Stimulated activated CD8-positive, alpha-beta memory T cell treated with anti-CD3 and anti-CD28 coated beads, Interleukin-4, amount 100 ng/mL, for 48 hours (primary cell): ENCODE data around the gene GOLGA3.
"Not testable (repeated sequence)": the region's sequence is repeated elsewhere in the genome, so short reads cannot be mapped to it uniquely, and the experiment has no call there.

Source experiments
- DNase-seq: peaks from one replicate; pipeline ENCODE4 v3.0.0-alpha.2; 2020

Gene GOLGA3

DNA sequence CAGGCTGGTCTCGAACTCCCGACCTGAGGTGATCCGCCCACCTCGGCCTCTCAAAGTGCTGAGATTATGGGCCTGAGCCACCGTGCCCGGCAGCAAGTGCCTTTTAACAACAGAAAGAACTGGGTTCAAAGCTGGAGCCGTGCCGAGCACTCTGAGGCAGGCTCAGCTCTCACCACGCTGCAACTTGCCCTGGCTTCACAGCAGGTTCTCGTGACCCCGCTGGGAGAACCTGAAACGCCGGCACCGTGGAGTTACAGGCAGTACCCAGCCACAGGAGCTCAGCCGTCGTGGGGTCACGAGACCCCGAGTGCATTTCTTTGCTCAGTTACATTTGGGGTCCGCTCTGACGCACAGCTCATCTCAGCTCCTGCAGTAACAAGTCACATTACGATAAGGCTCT, 14.4 kb downstream of the GOLGA3 start:
- DNase-seq, result no peak

DNA sequence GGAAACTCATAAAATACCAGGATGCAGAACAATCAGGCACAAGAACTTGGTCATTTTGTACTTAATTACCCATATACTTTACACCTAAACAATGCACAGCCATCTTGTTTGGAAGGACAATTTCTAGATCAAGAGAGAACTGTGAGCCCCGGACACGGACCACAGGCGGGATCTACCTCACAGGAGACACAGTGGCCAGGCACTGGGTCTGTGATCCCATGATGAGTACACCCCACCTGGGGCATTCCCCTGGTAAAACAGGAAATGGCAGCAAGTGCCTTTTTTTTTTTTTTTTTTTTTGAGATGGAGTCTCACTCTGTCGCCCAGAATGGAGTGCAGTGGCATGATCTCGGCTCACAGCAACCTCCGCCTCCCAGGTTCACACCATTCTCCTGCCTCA, 15.2 kb downstream of the GOLGA3 start:
- no peak for DNase-seq

DNA sequence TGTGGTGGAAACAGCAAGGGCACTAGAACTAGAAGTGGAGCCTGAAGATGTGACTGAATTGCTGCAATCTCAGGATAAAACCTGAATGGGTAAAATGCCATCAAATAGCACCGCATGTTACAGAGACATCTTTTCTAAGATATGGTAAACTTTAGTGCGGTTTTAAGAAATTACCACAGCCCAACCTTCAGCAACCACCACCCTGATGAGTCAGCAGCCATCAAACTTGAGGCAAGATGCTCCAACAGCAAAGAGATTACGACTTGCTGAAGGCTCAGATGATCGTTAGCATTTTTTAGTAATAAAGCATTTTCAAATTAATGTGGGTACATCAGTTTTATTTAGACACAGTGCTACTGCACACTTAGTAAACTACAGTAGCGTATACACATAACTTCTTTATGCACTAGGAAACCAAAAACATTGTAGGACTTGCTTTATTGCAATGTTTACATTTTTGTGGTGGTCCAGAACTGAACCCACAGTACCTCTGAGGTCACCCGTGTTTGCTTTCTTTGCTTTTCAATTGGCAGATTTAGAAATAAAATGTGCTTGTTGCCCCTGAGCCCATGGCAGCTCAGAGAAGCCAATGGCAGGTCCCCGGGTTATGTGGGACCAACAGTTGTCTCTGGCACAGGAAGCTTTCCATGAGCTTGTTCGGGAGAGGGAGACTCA, 15.9 kb downstream of the GOLGA3 start:
- no peak for DNase-seq

DNA sequence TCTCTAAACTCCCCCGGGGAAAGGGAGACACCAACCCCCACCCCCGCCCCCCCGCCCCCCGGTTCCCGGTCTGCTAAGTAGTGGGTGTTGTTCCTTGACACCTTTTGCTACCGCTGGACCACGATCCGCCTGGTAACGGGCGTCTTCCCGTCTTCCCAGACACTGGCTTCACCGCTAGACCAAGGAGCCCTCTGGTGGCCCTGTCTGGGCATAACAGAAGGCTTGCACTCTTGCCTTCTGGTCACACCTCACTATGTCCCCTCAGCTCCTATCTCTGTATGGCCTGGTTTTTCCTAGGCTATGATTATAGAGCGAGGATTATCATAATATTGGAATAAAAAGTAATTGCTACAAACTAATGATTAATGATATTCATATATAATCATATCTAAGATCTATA, 19.3 kb downstream of the GOLGA3 start:
- peak; percentile 41 for DNase-seq

DNA sequence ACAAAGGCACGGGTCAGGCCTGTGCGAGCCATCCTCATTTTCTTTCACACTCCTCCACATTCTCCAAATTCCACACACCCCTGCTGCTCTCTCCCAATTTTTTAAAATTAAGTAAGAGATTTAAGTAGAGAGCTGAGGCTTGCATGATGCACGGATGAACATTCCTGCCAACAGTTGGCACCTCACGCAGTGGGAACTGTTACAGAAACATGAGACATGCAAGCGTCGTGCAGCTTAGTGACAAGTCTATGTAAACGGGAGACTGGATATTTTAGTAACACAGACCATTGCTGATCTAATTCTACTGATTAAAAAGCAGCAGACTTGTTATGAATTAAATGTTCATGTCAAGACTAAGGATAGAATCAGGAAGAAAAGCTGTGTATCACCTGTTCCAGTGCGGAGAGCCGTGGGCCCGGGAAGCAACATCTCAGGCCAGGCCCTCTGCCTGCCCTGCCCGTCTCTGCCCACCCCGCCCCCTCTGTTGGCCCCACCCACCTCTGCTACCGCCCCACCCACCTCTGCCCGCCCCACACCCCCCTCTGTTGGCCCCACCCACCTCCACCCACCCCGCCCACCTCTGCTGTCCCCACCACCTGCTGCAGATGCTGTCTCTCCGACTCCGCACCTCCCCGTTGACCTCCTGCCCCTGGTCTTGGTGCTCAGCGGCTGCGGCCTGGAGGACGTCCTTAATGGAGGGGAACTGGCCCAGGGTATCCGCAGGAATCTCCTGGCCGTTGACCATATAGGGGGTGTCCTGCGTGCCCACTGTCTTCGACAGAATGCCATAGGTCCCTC, 21.2 kb downstream of the GOLGA3 start:
- DNase-seq, result no peak

DNA sequence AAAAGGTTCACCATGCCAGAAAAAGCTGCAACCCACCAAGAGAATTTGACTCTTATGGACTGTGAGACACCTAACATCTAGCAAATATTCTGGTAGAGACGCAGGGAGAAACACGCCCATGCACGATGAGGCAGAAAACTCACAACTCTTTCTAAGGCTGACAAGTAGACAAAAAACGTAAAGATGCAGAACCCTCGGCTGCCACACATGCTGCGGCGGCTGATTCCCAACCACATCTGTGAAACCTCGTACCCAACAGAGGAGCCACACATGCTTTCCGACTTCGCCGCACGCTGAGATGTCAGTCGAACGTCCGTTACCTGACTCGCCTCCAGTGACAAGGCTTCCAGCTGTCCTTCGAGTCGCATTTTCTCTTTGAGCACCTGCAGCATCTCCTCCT, 21.8 kb downstream of the GOLGA3 start:
- peak; percentile 60 for DNase-seq

DNA sequence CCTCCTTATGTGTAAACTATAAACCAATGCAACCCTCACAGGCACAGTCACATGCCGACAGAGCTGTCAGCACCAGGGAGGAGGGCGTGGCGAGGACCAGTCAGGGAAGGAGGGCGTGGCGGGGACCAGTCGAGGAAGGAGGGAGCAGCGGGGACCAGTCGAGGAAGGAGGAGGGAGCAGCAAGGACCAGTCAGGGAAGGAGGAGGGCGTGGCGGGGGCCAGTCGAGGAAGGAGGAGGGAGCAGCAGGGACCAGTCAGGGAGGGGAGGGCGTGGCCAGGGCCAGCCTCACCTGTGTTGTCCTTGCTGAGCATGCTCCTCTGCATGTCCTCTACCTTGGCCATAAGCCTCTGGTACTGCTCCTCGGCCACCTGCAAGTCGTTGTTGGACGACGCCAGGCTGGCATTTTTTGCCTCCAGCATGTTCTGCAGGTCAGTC, 24.2 kb downstream of the GOLGA3 start:
- no peak for DNase-seq

DNA sequence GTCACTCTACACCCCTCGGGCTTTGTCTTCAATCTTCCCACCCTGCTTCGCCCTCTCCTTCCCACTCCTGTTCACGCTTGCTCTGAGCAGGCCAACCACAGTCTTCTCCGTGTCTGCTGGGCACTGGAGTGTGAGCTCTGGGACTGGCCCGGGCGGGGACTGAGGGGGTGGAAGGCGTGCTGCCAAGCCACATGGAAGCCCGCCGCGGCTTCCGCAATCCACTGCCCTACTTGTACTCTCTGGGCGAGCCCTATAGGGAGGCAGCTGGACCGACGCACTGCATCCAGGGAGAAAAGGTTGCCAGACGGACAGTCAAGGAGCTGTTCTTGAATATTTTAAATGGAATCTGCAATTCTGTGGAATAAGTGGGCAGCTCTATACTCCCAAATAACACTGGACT, 24.8 kb downstream of the GOLGA3 start:
- DNase-seq, result no peak

DNA sequence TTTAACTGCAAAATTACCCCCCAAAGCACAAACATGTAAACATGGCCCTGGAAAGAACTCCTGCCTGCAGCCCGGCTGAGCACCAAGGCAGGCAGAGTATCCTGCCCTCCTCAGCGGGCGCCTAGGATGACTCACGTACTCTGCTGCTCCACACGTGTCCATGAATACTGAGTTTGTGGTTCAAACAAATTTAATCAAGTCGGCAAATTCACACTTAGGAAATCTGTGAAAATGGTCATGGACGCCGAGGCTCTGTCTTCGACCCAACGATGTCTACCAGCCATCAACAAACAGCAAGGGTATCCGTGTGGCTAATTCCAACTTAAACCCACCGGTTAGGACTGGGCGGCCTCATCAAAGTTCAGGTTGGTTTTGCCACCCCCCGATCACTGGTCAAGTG, 25.5 kb downstream of the GOLGA3 start:
- no peak for DNase-seq

DNA sequence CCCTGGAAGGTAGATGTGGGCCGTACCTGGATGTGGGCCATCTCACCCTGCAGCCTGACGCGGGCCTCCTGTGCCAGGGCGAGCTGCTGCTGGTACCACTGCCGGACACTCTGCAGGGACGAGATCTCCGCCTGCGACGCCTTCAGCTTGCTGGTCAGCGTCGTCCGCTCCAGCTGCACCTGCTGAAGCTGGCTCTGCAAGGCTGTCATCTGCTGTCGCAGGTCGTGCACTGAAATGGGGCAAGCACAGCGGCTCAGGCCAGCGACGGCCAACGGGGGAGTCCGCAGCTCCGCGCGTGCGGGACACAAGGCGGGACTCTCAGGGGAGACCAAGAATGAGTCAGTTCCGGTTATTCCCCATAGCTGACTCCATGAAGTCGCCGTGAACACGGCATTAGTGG, 26.9 kb downstream of the GOLGA3 start:
- DNase-seq, result no peak

DNA sequence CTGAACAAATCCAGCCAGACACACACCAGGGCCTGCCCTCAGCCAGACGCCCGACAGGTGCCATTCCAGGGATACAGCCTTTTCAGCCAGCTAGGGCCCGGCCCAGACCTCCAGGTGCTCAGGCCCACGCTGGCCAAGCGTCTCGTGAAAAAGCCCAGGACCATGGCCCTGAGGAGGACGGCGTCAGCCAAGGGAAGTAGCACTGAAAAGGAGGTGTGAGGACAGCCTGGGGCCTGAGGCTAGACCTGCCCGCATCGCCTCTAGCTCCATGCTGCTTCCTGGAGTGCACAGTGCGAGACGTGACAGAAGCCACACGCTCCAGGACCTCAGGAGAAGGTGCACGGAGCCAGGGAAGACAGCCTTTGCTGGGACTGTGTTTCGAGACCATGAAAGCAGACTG, 29.8 kb downstream of the GOLGA3 start:
- DNase-seq, result no peak

DNA sequence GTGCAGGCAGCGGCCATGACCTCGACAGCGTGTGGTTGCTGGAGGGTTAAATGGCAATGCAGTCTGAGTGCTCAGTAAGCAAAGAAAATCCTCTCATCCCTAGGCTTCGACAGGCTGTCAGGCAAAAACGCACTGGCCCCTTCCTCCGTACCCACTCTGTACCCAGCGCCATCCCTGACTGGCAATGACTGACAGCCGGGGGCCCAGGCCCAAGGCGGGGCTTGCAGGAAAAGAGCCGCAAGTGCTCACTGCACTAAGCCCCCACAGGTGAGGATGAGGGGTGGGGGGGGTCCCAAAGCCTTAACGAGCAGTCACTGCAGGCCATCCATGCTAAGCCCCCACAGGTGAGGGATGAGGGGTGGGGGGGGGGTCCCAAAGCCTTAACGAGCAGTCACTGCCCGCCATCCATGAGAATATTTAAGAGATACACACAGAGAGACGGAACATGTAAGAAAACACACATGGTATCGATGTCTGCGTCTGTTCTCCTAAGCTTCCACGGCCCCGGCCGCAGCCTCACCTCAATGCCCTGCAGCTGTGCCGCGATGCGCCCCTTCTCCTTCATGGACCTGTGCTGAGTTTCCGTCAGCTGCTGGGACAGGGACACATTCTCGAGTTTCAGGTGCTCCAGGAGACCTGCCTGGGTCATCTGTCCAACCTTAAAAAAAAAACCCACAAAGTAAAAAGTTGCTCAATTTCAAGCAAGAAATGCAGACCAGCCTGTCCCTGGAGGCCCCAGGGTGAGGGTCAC, 30.7 kb downstream of the GOLGA3 start:
- DNase-seq, result no peak

DNA sequence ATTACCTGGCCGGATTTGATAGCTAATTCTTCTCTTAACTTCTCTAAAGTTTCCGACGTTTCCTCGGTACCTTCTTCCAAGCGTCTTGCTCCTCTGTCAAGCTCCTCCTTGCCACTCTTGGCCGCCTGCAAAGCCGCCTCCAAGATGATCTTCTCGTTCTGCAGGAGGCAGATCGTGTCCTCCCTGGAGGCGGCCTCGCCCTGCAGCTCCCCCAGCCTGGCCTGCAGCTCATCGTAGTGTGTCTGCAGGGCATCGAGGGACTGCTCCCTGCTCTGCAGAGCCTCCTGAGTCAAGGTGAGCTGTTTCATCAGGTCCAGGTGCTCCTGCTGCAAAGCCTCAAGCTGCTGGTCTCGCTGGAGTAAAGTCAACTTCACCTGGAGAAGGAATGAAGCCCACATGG, 32.8 kb downstream of the GOLGA3 start:
- DNase-seq, result no peak

DNA sequence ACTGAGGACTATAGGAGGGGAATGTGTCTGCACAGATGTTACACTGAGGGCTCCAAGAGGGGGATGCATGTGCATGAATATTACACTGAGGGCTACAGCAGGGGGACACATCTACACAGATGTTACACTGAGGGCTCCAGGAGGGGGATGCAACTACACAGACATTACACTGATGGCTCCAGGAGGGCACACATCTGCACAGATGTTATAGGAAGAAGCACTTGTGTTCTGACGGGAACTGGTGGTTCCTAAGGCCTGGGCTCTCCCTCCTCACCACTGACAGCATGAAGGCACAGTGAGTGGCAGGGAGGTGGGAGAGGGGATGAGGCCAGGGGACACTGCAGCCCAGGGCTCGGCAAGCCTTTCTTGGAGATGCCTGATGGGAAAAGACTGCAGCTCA, 36.7 kb downstream of the GOLGA3 start:
- not testable (repeated sequence) for DNase-seq

DNA sequence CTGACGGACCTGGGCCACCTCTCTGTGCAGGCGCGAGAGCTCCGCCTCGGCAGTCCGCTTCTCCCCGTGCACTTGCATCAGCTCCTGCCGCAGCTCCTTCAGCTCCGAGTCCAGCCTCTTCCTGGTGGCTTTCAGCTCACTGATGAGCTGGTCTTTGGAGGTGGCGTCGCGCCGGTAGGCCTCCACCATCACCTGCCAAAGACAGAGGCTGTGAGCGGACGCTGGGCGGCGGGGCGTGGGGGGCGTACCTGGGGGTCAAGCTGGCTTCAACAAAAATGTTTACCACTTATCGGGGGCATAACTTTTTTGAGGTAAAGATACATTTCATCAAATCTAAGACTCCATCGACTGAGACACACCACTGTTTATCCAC, 39.6 kb downstream of the GOLGA3 start:
- DNase-seq, result no peak

DNA sequence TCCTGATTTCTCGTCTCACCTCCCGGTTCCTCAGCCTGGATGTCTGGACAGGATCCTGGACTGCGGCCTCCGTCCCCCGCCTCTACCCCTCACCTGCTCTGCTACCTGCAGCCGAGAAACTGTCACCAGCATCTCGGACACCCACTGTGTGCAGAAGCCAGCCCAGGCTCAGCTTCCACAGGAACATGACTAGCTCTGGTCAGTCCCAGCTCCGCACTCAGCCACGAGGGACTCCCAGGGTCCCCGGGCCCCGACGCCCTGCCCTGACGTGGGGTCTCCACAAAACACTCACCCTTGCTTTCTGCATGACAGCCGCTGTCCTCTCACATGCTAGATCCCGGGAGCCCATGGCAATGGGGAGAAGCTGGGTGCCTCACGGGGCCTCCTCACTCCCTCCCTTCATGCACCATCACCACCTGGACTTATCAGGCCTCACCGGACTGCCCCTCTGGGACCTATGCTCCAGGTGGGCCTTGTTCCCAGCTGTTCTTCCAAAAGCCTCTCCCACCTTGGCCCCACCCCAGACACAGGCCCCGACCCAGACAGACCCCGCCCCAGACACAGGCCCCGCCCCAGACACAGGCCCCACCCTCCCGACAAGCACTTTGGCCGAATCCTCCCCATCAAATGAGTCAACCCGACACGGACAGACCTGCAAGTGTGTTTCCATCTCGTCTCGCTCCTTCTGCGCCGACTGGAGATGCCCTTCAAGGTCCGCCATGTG, 40.1 kb downstream of the GOLGA3 start:
- peak; percentile 34 for DNase-seq

DNA sequence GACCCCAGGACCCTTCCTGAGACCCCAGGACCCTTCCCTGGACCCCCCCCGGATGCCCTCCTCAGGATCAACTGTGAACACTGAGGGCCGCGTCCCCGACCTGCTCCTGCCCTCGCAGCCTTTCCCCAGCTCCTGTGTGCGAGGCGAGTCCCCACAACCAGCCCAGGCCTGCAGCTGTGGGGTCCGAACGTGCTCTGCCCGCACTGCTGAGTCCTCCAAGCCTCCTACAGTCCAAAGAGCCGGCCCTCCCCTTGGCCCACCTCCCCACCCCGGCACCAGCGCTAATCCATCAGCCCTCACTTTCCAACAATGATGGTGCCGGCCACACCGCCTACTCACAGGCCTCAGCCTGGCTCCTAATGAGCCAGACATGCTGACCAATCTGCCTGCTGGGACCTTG, 40.8 kb downstream of the GOLGA3 start:
- no peak for DNase-seq

DNA sequence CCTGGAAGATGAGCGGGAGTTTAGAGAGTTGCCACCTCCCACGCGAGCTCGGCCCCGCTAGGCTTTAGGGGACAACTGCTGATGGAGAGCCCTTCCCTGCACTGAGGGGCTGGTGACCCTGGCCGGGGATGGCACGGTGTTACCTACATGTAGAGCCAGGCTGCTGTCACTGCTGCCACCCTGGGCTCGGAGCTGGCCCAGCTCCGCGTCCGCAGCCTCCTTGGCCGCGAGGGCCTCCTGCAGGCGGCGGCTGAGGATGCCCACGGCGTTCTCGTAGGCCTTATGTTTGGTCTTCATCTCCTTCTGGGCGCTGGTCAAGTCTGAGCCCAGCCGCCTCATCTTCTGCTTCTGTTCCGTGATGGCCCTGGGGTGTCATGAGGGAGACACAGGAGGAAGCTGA, 42.5 kb downstream of the GOLGA3 start:
- DNase-seq, result no peak

DNA sequence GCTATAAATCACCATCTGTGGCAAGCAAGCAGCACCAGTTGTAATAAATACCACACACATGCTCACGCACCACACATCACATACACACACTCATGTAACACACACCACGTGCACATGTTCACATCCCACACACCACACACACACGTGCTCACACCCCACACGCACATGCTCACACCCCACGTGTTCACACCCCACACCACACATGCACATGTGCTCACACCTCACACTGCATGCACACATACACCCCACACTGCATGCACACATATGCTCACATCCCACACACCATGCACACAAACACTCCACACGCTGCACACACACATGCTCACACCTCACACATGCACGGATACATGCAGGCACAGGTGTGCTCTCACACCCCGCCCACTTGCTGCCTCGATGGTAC, 44.1 kb downstream of the GOLGA3 start:
- no peak for DNase-seq

DNA sequence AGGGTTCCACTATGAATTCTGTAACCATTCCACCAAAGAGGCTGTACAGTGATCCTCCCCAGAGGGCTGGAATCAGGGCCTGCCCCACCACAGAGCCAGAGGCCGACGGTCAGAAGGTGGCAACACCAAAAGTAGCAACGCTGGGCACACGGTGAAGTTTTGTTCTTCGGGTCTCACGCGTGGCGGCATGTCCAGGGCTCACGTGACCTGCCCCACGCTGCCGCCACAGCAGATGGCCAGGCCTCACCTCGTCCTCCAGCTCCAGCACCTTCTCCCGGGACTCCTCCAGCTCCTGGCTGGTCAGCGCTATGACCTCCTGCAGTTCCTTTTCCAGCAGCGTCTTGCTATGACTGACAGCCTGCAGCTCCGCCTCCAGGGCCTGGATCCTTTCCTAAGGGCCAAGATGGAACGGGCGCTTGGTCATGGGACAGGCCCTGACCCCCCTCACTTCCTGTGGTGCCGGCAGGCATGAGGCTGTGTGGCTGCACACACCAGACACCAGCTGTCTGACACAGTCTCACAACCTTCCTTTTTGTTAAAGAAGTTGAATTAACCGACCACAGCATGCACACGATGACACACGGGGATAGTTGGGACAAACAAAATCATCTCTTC, 44.6 kb downstream of the GOLGA3 start:
- DNase-seq, result no peak

DNA sequence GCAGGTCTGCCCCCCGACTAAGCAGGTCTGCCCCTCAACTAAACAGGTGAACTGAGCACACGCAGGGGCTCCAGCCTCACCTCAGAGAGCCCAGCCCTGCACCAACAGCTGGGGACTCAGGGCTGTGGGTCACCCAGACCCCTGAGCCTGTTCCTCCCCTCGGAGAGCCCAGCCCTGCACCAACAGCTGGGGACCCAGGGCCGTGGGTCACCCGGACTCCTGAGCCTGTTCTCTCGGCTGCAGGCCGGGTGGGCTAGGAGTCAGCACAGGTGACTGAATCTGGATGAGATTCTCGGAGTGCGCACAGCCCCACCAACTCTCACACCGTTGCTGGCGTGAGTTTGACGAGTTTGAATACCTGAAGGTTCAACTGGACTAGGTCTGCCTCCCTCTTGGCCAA, 46.7 kb downstream of the GOLGA3 start:
- no peak for DNase-seq

DNA sequence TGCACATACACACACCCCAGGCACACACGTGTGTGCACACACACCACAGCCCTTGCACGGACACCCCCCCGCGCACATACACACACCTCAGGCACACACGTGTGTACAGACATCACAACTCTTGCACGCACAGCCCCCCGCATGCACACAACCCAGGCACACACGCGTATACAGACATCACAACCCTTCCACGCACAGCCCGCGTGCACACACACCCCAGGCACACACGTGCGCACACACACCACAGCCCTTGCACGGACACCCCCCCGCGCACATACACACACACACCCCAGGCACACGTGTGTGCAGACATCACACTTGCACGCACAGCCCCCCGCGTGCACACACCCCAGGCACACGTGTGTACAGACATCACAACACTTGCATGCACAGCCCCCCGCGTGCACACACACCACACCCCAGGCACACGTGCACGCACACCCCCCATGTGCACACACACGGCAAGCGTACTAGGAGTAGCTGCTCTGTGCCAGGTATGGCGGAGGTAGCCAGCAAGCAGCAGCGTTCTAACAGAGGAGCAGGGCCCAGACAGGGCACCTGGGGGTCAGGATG, 48.8 kb downstream of the GOLGA3 start:
- no peak for DNase-seq

DNA sequence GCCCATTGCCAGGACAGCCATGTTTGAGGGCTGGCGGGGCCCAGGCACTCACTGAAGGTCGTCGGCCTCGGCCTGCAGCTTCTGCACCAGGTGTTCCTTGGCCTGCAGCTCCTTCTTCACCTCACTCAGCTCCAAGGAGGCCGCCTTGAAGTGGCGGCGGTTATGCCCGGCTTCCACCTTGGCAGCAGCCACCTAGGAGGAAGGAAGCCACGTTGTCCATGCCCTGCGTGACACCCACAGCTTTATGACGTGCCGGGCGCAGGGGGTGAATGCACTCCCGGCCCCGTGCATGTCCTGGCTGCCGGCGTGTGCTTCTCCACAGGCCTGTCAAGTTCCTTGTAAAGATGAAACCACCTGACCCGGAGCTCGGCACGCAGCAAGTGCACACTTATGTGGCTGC, 51.1 kb downstream of the GOLGA3 start:
- DNase-seq, result no peak
